Measurements from ENCODE around the gene MTMR2. TPM values are rescaled to one million over a fixed set of nuclear protein-coding genes. Genes with fewer than 3 reads are reported as not detected.

MTMR2 gene
- total and polyA plus RNA-seq, 10 of the 15 experiments (the other 5 are each of a cell fraction or from before 2014, with no cell fraction given): 7.6 to 46.6 (median 22.5) TPM

DNA sequence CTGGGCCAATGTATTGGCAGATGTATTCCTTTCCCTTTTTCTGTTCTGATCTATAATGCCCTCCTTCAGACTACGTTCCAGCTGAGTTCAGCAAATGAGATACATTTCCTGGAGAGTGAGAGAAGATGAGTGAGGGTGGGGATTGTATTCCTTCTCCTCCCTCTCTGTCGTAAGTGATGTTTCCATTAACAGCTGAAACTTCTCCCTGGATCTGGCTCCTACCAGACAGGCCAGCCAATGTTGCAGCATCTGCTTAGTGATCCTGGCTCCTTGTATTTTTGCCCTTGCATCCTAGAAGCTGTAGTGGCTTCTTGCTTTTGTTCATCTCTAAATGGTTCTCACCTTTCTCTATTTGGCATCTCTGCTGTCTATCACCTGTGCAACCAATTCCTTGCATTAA lies 48.2 kb upstream of the MTMR2 start:
- in situ Hi-C loops (cut with MboI) (no loop called here), intact Hi-C loops (cut with micrococcal nuclease; ENCODE audit: unreplicated experiment) (no loop called here)
- no peak overlapping the region for H2AFZ ChIP-seq (ENCODE audit: control insufficient read depth, low read depth, low read length)
- H3K79me2 ChIP-seq (ENCODE audit: control insufficient read depth, insufficient read depth, low read length): no peaks in the 10 kb centered on the region
- no peaks in the 10 kb centered on the region for H3K36me3 ChIP-seq (ENCODE audit: control insufficient read depth in 2 of 2, insufficient read depth in 2 of 2, low read length in 1 of 2)
- H3K4me2 ChIP-seq (ENCODE audit: control insufficient read depth, insufficient read depth): no peak overlapping the region
- no peak overlapping the region for H3K9ac ChIP-seq (ENCODE audit: control insufficient read depth, insufficient read depth, low read length)
- RAD21 ChIA-PET (ENCODE audit: unreplicated experiment): interaction anchor here (0.8 kb wide), 1 partner anchor 371 kb away, joined by 3 read pairs; the partner anchor contains the start of gene MAML2
- CTCF ChIA-PET: interaction anchor here (1.3 to 2.1 kb wide), 2 partner anchors 10 to 136 kb away, joined by 3 to 5 read pairs; no protein-coding TSS in a partner anchor
- no peak for FAIRE-seq
- no peak overlapping the region for H3K27ac ChIP-seq (ENCODE audit: control insufficient read depth, insufficient read depth)
- H3K9me3 ChIP-seq (replicated peaks; ENCODE audit: control insufficient read depth, insufficient read depth, low read length): no peaks in the 10 kb centered on the region
- DNase-seq (ENCODE audit: low read depth, low spot score): no peak
- 32% methylated on average over 2 of the region's 2 CpGs for WGBS (ENCODE audit: insufficient coverage, insufficient replicate concordance, low lambda C conversion rate, missing lambda C conversion rate)
- H4K20me1 ChIP-seq (ENCODE audit: control insufficient read depth, insufficient read depth): no peaks in the 10 kb centered on the region
- no peaks in the 10 kb centered on the region for H3K27me3 ChIP-seq (replicated peaks in 1 of 2; ENCODE audit: control insufficient read depth in 2 of 2, insufficient read depth in 2 of 2, low read length in 1 of 2)
- BruUV-seq (replicated peaks): no TSS peak
- no peak for ATAC-seq
- POLR2A ChIA-PET: no interaction called here
- H3K4me1 ChIP-seq (ENCODE audit: control insufficient read depth, insufficient read depth, low read length): no peaks in the 10 kb centered on the region
- no peak overlapping the region for H3K4me3 ChIP-seq
- SMC1A ChIA-PET (ENCODE audit: uncharacterized antibody, unreplicated experiment): interaction anchor here (0.7 to 1.7 kb wide), 3 partner anchors 12 to 422 kb away, joined by 3 to 7 read pairs (median 3); no protein-coding TSS in a partner anchor
- TF ChIP-seq, protein P1, sequence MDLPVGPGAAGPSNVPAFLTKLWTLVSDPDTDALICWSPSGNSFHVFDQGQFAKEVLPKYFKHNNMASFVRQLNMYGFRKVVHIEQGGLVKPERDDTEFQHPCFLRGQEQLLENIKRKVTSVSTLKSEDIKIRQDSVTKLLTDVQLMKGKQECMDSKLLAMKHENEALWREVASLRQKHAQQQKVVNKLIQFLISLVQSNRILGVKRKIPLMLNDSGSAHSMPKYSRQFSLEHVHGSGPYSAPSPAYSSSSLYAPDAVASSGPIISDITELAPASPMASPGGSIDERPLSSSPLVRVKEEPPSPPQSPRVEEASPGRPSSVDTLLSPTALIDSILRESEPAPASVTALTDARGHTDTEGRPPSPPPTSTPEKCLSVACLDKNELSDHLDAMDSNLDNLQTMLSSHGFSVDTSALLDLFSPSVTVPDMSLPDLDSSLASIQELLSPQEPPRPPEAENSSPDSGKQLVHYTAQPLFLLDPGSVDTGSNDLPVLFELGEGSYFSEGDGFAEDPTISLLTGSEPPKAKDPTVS (IDR thresholded peaks at IDR 0.05; ENCODE audit: low read depth, low read length): no peak
- TF ChIP-seq EZH2 (IDR thresholded peaks at IDR 0.05; ENCODE audit: borderline replicate concordance, control insufficient read depth, low read depth, low read length) (no peak), FOXM1 (IDR thresholded peaks at IDR 0.05; ENCODE audit: low read depth, low read length) (no peak), JUND (IDR thresholded peaks at IDR 0.05; ENCODE audit: low read depth, low read length) (no peak), RELA (IDR thresholded peaks at IDR 0.05; ENCODE audit: borderline replicate concordance, partially characterized antibody) (no peak), SMAD5 (IDR thresholded peaks at IDR 0.05; ENCODE audit: low read depth) (no peak), IKZF1 (conservative IDR thresholded peaks at IDR 0.05) (no peak), POLR2AphosphoS5 (IDR thresholded peaks at IDR 0.05; ENCODE audit: low read length) (no peak), KLF5 (IDR thresholded peaks at IDR 0.05; ENCODE audit: partially characterized antibody) (no peak), ZNF217 (IDR thresholded peaks at IDR 0.05) (no peak), BMI1 (IDR thresholded peaks at IDR 0.05; ENCODE audit: borderline replicate concordance) (no peak), MEF2A (IDR thresholded peaks at IDR 0.05; ENCODE audit: insufficient read depth, low read depth, low read length) (no peak)
- TF ChIP-seq, protein P2, sequence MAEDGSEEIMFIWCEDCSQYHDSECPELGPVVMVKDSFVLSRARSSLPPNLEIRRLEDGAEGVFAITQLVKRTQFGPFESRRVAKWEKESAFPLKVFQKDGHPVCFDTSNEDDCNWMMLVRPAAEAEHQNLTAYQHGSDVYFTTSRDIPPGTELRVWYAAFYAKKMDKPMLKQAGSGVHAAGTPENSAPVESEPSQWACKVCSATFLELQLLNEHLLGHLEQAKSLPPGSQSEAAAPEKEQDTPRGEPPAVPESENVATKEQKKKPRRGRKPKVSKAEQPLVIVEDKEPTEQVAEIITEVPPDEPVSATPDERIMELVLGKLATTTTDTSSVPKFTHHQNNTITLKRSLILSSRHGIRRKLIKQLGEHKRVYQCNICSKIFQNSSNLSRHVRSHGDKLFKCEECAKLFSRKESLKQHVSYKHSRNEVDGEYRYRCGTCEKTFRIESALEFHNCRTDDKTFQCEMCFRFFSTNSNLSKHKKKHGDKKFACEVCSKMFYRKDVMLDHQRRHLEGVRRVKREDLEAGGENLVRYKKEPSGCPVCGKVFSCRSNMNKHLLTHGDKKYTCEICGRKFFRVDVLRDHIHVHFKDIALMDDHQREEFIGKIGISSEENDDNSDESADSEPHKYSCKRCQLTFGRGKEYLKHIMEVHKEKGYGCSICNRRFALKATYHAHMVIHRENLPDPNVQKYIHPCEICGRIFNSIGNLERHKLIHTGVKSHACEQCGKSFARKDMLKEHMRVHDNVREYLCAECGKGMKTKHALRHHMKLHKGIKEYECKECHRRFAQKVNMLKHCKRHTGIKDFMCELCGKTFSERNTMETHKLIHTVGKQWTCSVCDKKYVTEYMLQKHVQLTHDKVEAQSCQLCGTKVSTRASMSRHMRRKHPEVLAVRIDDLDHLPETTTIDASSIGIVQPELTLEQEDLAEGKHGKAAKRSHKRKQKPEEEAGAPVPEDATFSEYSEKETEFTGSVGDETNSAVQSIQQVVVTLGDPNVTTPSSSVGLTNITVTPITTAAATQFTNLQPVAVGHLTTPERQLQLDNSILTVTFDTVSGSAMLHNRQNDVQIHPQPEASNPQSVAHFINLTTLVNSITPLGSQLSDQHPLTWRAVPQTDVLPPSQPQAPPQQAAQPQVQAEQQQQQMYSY (CRISPR knock-in tag; IDR thresholded peaks at IDR 0.05): no peak
- TF ChIP-seq, protein P3, sequence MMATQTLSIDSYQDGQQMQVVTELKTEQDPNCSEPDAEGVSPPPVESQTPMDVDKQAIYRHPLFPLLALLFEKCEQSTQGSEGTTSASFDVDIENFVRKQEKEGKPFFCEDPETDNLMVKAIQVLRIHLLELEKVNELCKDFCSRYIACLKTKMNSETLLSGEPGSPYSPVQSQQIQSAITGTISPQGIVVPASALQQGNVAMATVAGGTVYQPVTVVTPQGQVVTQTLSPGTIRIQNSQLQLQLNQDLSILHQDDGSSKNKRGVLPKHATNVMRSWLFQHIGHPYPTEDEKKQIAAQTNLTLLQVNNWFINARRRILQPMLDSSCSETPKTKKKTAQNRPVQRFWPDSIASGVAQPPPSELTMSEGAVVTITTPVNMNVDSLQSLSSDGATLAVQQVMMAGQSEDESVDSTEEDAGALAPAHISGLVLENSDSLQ (IDR thresholded peaks at IDR 0.05): no peak
- TF ChIP-seq, protein P4, sequence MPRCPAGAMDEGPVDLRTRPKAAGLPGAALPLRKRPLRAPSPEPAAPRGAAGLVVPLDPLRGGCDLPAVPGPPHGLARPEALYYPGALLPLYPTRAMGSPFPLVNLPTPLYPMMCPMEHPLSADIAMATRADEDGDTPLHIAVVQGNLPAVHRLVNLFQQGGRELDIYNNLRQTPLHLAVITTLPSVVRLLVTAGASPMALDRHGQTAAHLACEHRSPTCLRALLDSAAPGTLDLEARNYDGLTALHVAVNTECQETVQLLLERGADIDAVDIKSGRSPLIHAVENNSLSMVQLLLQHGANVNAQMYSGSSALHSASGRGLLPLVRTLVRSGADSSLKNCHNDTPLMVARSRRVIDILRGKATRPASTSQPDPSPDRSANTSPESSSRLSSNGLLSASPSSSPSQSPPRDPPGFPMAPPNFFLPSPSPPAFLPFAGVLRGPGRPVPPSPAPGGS (IDR thresholded peaks at IDR 0.05; ENCODE audit: borderline replicate concordance, insufficient read depth, low read depth, low read length, poor library complexity, severe bottlenecking): no peak
- TF ChIP-seq, protein P5, sequence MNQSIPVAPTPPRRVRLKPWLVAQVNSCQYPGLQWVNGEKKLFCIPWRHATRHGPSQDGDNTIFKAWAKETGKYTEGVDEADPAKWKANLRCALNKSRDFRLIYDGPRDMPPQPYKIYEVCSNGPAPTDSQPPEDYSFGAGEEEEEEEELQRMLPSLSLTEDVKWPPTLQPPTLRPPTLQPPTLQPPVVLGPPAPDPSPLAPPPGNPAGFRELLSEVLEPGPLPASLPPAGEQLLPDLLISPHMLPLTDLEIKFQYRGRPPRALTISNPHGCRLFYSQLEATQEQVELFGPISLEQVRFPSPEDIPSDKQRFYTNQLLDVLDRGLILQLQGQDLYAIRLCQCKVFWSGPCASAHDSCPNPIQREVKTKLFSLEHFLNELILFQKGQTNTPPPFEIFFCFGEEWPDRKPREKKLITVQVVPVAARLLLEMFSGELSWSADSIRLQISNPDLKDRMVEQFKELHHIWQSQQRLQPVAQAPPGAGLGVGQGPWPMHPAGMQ (IDR thresholded peaks at IDR 0.05; ENCODE audit: borderline replicate concordance): no peak
